Epithelial cell of esophagus (primary cell): ENCODE data around the gene RNPEP.
"Not testable (repeated sequence)": the region's sequence is repeated elsewhere in the genome, so short reads cannot be mapped to it uniquely, and the experiment has no call there.

Source experiments
- DNase-seq: peaks from one replicate; pipeline ENCODE4 v3.0.0; 2010; ENCODE audit warnings: low read depth
- H3K4me3 ChIP-seq: 2 replicates; pipeline ENCODE4 v1.5.1; 2011; ENCODE audit warnings: mild to moderate bottlenecking, low read length, control low read depth
- CTCF ChIP-seq: IDR thresholded peaks from 2 replicates; pipeline ENCODE4 v1.5.1; 2011; ENCODE audit warnings: low read depth, mild to moderate bottlenecking, low read length, control low read depth, inconsistent platforms; ENCODE audit not compliant: insufficient read depth; ENCODE audit errors: missing control alignments

Gene RNPEP

GRCh38 chr1:202047977-202048376, 65.5 kb downstream of the RNPEP start:
- H3K4me3 ChIP-seq, result no peak overlapping the region
- TF ChIP-seq CTCF, result no peak
- no peak for DNase-seq

- DNase-seq, result peak; percentile 64
- H3K4me3 ChIP-seq, result no peak overlapping the region
- TF ChIP-seq CTCF, result no peak
Observed at GRCh38 chr1:202049129-202049528, 66.7 kb downstream of the RNPEP start.

- no peak for TF ChIP-seq CTCF
- DNase-seq, result no peak
- no peak overlapping the region for H3K4me3 ChIP-seq
Observed at GRCh38 chr1:202054094-202054493, 71.6 kb downstream of the RNPEP start.

GRCh38 chr1:202054673-202055072, 72.2 kb downstream of the RNPEP start:
- not testable (repeated sequence) for H3K4me3 ChIP-seq, DNase-seq
